Mononuclear cell (primary cell): Measurements from ENCODE around the gene FOLR3. TPM values are rescaled to one million over a fixed set of nuclear protein-coding genes. Genes with fewer than 3 reads are reported as not detected.
"Not testable (repeated sequence)": the region's sequence is repeated elsewhere in the genome, so short reads cannot be mapped to it uniquely, and the experiment has no call there.

Source experiments
- H3K27me3 ChIP-seq: 2 replicates; pipeline ENCODE4 v1.6.0; 2011; ENCODE audit warnings: low read length, control low read depth; ENCODE audit not compliant: insufficient read depth
- H3K4me1 ChIP-seq: 2 replicates; pipeline ENCODE4 v1.5.1; 2011; ENCODE audit warnings: mild to moderate bottlenecking, low read length, control low read depth; ENCODE audit not compliant: insufficient read depth
- H3K4me3 ChIP-seq: 2 replicates; pipeline ENCODE4 v1.5.1; 2011; ENCODE audit warnings: mild to moderate bottlenecking, low read length, moderate library complexity
- H3K9me3 ChIP-seq: 2 replicates; pipeline ENCODE4 v1.5.1; 2011; ENCODE audit warnings: low read depth, mild to moderate bottlenecking, control low read depth, low read length
- total RNA-seq: library from RNA; depleted of rRNA; stranded (reverse); fragments of >200 nt; gene quantifications from one replicate; pipeline ENCODE4 v1.2.3, GENCODE V29; 2012

The FOLR3 gene
- total RNA-seq, 1 donor, result 1.3 TPM

- H3K4me3 ChIP-seq, result no peak overlapping the region
- no peaks in the 10 kb centered on the region for H3K27me3 ChIP-seq
- no peaks in the 10 kb centered on the region for H3K9me3 ChIP-seq
- H3K4me1 ChIP-seq, result peaks cover 79% of the 10 kb centered on the region
These were observed 3.4 kb downstream of the FOLR3 start for GRCh38 chr11:72138821-72139390.

- no peaks in the 10 kb centered on the region for H3K27me3 ChIP-seq
- peaks cover 81% of the 10 kb centered on the region for H3K4me1 ChIP-seq
- H3K4me3 ChIP-seq, result no peak overlapping the region
- no peaks in the 10 kb centered on the region for H3K9me3 ChIP-seq
These were observed 4.0 kb downstream of the FOLR3 start for GRCh38 chr11:72139500-72139899.

- no peak overlapping the region for H3K4me3 ChIP-seq
- H3K9me3 ChIP-seq, result no peaks in the 10 kb centered on the region
- no peaks in the 10 kb centered on the region for H3K27me3 ChIP-seq
- H3K4me1 ChIP-seq, result peaks cover 72% of the 10 kb centered on the region
These were observed 5.1 kb downstream of the FOLR3 start for GRCh38 chr11:72140661-72141060.

- Histone ChIP-seq H3K9me3 (no peaks in the 10 kb centered on the region), H3K4me1 (peaks cover 67% of the 10 kb centered on the region), H3K27me3 (no peaks in the 10 kb centered on the region), H3K4me3 (no peak overlapping the region)
These were observed 5.5 kb downstream of the FOLR3 start for GRCh38 chr11:72141066-72141465.

GRCh38 chr11:72142086-72142485, 6.6 kb downstream of the FOLR3 start:
- not testable (repeated sequence) for H3K9me3 ChIP-seq, H3K4me3 ChIP-seq, H3K27me3 ChIP-seq
- peaks cover 59% of the 10 kb centered on the region for H3K4me1 ChIP-seq

GRCh38 chr11:72142543-72142942, 7.0 kb downstream of the FOLR3 start:
- not testable (repeated sequence) for H3K27me3 ChIP-seq, H3K9me3 ChIP-seq, H3K4me3 ChIP-seq
- peaks cover 54% of the 10 kb centered on the region for H3K4me1 ChIP-seq

- H3K4me3 ChIP-seq, result no peak overlapping the region
- H3K27me3 ChIP-seq, result no peaks in the 10 kb centered on the region
- peaks cover 30% of the 10 kb centered on the region for H3K4me1 ChIP-seq
- H3K9me3 ChIP-seq, result no peaks in the 10 kb centered on the region
These were observed 9.5 kb downstream of the FOLR3 start for GRCh38 chr11:72144807-72145565.

- no peaks in the 10 kb centered on the region for H3K9me3 ChIP-seq
- H3K27me3 ChIP-seq, result no peaks in the 10 kb centered on the region
- H3K4me1 ChIP-seq, result peaks cover 14% of the 10 kb centered on the region
- no peak overlapping the region for H3K4me3 ChIP-seq
These were observed 11.1 kb downstream of the FOLR3 start for GRCh38 chr11:72146625-72147024.

- no peaks in the 10 kb centered on the region for H3K27me3 ChIP-seq
- no peaks in the 10 kb centered on the region for H3K4me1 ChIP-seq
- H3K9me3 ChIP-seq, result no peaks in the 10 kb centered on the region
- no peak overlapping the region for H3K4me3 ChIP-seq
These were observed 15.4 kb downstream of the FOLR3 start for GRCh38 chr11:72150882-72151281.

- H3K4me3 ChIP-seq, H3K9me3 ChIP-seq, H3K4me1 ChIP-seq, H3K27me3 ChIP-seq: not testable (repeated sequence)
These were observed 18.3 kb downstream of the FOLR3 start for GRCh38 chr11:72153874-72154273.

- Histone ChIP-seq H3K9me3 (no peaks in the 10 kb centered on the region), H3K4me3 (no peak overlapping the region), H3K27me3 (no peaks in the 10 kb centered on the region), H3K4me1 (no peaks in the 10 kb centered on the region)
These were observed 19.3 kb downstream of the FOLR3 start for GRCh38 chr11:72154816-72155215.

- Histone ChIP-seq H3K27me3 (no peaks in the 10 kb centered on the region), H3K9me3 (no peaks in the 10 kb centered on the region), H3K4me1 (no peaks in the 10 kb centered on the region)
These were observed 20.2 kb downstream of the FOLR3 start for GRCh38 chr11:72155751-72156150.

GRCh38 chr11:72157131-72157530, 21.6 kb downstream of the FOLR3 start:
- Histone ChIP-seq H3K4me3 (no peak overlapping the region), H3K27me3 (no peaks in the 10 kb centered on the region), H3K4me1 (no peaks in the 10 kb centered on the region), H3K9me3 (no peaks in the 10 kb centered on the region)

More at GRCh38 chr11:72155751-72156150, 20.2 kb downstream of the FOLR3 start:
- no peak overlapping the region for H3K4me3 ChIP-seq

GRCh38 chr11:72160319-72160718, 24.8 kb downstream of the FOLR3 start:
- Histone ChIP-seq H3K27me3 (no peaks in the 10 kb centered on the region), H3K9me3 (no peaks in the 10 kb centered on the region), H3K4me1 (no peaks in the 10 kb centered on the region), H3K4me3 (no peak overlapping the region)

GRCh38 chr11:72162891-72163492, 27.5 kb downstream of the FOLR3 start:
- H3K9me3 ChIP-seq, result no peaks in the 10 kb centered on the region
- no peaks in the 10 kb centered on the region for H3K4me1 ChIP-seq
- no peaks in the 10 kb centered on the region for H3K27me3 ChIP-seq
- no peak overlapping the region for H3K4me3 ChIP-seq

GRCh38 chr11:72164187-72164586, 28.7 kb downstream of the FOLR3 start:
- H3K9me3 ChIP-seq, H3K4me3 ChIP-seq, H3K4me1 ChIP-seq, H3K27me3 ChIP-seq: not testable (repeated sequence)
